Calu3 (cell line): ENCODE measurements around the gene CFTR. TPM values are rescaled to one million over a fixed set of nuclear protein-coding genes. Genes with fewer than 3 reads are reported as not detected.

ENCODE experiments used
- BruUV-seq: library from RNA; stranded (reverse); fragments of 400-500 nt; replicated peaks from 2 replicates; lab custom pipeline; 2021; lab: Mats Ljungman, UMichigan
- CTCF ChIA-PET: fragments of 300-600 bp; sonication (Branson Sonifier 250); formaldehyde crosslinking; loops from one replicate; lab custom pipeline; 2022; ENCODE audit warnings: antibody characterized with exemption; lab: Charles Lee
- DNase-seq: peaks from one replicate; pipeline ENCODE4 v3.0.0; 2022
- H3K27ac Mint-ChIP-seq: one replicate; pipeline ENCODE4 v1.8.0; 2022; ENCODE audit warnings: mixed read lengths; ENCODE audit not compliant: unreplicated experiment
- H3K27me3 Mint-ChIP-seq: one replicate; pipeline ENCODE4 v1.8.0; 2022; ENCODE audit warnings: mixed read lengths; ENCODE audit not compliant: unreplicated experiment
- H3K36me3 Mint-ChIP-seq: one replicate; pipeline ENCODE4 v1.8.0; 2022; ENCODE audit warnings: mild to moderate bottlenecking, moderate library complexity, mixed read lengths; ENCODE audit not compliant: insufficient read depth, unreplicated experiment
- H3K4me1 Mint-ChIP-seq: one replicate; pipeline ENCODE4 v1.8.0; 2022; ENCODE audit warnings: mild to moderate bottlenecking, low read depth, mixed read lengths; ENCODE audit not compliant: unreplicated experiment
- H3K4me3 Mint-ChIP-seq: one replicate; pipeline ENCODE4 v1.8.0; 2022; ENCODE audit warnings: mild to moderate bottlenecking, low read depth, moderate library complexity, mixed read lengths; ENCODE audit not compliant: unreplicated experiment
- H3K9me3 Mint-ChIP-seq: one replicate; pipeline ENCODE4 v1.8.0; 2022; ENCODE audit warnings: low read depth, mixed read lengths; ENCODE audit not compliant: unreplicated experiment
- intact Hi-C: fragments of 100-400 bp; cut with micrococcal nuclease; formaldehyde crosslinking; loops from one replicate; pipeline ENCODE4 v1.10.0; 2022; ENCODE audit not compliant: unreplicated experiment
- total RNA-seq: library from RNA; stranded (reverse); gene quantifications from 2 replicates; pipeline ENCODE4 v1.2.3, GENCODE V29; 2022
- TF ChIP-seq, protein P1 (sequence below): fragments of 200-600 bp; IDR thresholded peaks from one replicate; pipeline ENCODE4 v1.8.0; 2022; ENCODE audit warnings: antibody characterized with exemption; ENCODE audit not compliant: unreplicated experiment

CFTR gene
- total RNA-seq, 1 experiment from 2014 or later = 502 TPM

DNA sequence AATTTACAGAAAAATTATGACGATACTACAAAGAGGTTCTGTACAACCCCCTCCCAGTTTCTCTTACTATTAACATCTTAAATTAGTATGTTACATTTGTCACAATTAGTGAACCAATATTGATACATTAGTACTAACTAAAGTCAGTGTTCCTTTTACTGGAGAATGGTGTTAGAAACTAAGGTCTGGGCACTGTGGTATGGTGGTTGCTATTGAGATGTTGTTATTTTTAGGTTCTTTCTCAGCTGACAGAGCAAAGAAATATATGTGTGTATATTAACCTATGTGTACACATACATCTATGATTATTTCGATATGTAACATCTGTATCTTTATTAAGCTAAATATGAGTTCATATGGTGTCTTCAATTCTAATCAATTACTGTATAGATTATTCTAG, 11.7 kb upstream of the CFTR start:
- H3K9me3 Mint-ChIP-seq = no peaks in the 10 kb centered on the region
- CTCF ChIA-PET = no interaction called here
- H3K4me3 Mint-ChIP-seq = no peak overlapping the region
- no TSS peak for BruUV-seq
- H3K27ac Mint-ChIP-seq = no peak overlapping the region
- no peak for DNase-seq
- no peaks in the 10 kb centered on the region for H3K27me3 Mint-ChIP-seq
- TF ChIP-seq, protein P1, sequence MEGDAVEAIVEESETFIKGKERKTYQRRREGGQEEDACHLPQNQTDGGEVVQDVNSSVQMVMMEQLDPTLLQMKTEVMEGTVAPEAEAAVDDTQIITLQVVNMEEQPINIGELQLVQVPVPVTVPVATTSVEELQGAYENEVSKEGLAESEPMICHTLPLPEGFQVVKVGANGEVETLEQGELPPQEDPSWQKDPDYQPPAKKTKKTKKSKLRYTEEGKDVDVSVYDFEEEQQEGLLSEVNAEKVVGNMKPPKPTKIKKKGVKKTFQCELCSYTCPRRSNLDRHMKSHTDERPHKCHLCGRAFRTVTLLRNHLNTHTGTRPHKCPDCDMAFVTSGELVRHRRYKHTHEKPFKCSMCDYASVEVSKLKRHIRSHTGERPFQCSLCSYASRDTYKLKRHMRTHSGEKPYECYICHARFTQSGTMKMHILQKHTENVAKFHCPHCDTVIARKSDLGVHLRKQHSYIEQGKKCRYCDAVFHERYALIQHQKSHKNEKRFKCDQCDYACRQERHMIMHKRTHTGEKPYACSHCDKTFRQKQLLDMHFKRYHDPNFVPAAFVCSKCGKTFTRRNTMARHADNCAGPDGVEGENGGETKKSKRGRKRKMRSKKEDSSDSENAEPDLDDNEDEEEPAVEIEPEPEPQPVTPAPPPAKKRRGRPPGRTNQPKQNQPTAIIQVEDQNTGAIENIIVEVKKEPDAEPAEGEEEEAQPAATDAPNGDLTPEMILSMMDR = no peak
- peaks cover 8% of the 10 kb centered on the region for H3K4me1 Mint-ChIP-seq
- H3K36me3 Mint-ChIP-seq = no peaks in the 10 kb centered on the region
- intact Hi-C loops = no loop called here

DNA sequence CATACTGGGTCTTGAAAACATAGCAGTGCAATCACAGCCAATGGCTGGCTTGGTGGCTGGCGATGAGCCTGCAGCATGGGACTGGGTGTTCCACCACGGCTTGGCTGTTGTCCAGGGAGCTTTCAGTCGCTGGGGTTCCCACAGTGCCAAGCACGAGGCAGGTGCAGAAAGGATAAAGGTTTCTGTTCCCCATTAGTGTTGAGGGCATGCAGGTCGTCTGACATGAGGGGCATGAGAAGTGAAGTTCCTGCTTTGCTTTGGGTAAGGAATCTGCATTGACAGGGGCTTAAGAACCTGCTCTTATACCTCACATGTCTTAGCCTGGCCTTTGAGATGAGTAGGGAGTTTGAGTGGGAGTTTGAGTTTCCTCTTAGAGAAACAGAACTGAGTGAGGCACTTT, 9.0 kb upstream of the CFTR start:
- no peak for DNase-seq
- no peaks in the 10 kb centered on the region for H3K27me3 Mint-ChIP-seq
- H3K4me1 Mint-ChIP-seq = peaks cover 12% of the 10 kb centered on the region
- H3K27ac Mint-ChIP-seq = no peak overlapping the region
- H3K4me3 Mint-ChIP-seq = no peak overlapping the region
- TF ChIP-seq, protein P1 = no peak
- intact Hi-C loops = no loop called here
- CTCF ChIA-PET = no interaction called here
- no peaks in the 10 kb centered on the region for H3K9me3 Mint-ChIP-seq
- H3K36me3 Mint-ChIP-seq = no peaks in the 10 kb centered on the region
- no TSS peak for BruUV-seq

DNA sequence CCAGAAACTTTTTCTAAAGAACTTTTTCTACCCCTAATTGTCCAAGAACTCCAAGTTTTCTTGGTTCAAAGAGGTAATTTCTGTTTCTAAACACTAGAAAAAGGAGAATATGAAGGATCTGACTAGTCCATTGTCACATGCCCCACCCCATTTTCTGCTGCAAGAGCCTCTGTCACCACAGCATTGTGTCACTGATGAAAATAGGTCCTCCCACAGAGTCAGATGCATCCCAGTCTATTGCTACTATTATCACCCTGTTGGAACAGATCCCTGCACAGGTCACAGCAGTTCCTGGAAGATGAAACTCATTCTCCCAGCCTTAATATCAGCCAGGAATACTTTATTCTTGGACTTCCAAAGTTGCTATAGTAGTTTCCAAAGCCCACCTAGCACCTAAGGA, 7.5 kb upstream of the CFTR start:
- H3K27ac Mint-ChIP-seq = no peak overlapping the region
- BruUV-seq = no TSS peak
- intact Hi-C loops = no loop called here
- DNase-seq = no peak
- H3K9me3 Mint-ChIP-seq = no peaks in the 10 kb centered on the region
- CTCF ChIA-PET = no interaction called here
- no peaks in the 10 kb centered on the region for H3K27me3 Mint-ChIP-seq
- no peak overlapping the region for H3K4me3 Mint-ChIP-seq
- H3K36me3 Mint-ChIP-seq = no peaks in the 10 kb centered on the region
- TF ChIP-seq, protein P1 = no peak
- peaks cover 28% of the 10 kb centered on the region for H3K4me1 Mint-ChIP-seq

DNA sequence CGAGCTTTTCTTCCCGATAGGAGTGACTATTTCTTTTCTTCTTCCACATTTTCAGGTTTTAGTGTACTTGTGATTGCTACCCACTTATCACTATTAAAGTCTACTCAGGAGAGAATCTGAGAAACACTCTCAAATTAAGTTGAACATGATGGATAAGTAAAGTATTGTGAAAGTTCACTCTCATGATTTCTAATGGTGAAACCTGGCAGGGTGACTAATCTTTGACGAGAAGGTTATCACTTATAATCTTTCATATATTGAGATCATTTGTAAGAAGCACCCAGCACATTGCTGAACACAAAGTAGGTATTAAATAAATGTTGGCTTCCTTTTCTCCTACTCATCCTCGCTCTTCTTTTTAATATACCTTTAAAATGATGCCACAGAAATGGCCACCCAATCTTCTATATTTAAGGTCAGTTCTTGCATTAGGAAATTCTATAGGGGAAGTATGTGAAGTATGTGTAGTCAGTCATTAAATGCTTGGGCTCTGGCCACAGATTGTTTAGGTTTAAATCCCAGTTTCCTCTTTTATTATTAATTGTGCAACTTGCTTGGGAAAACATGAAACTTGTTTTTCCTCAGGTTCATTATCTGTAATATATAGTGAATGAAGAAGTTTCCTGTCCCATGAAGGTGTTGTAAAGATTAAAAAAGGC, 3.1 kb upstream of the CFTR start:
- CTCF ChIA-PET = no interaction called here
- TF ChIP-seq, protein P1 = no peak
- Mint-ChIP-seq H3K36me3 (peaks cover 38% of the 10 kb centered on the region), H3K9me3 (no peaks in the 10 kb centered on the region), H3K27ac (no peak overlapping the region), H3K27me3 (no peaks in the 10 kb centered on the region), H3K4me3 (no peak overlapping the region), H3K4me1 (peaks cover 31% of the 10 kb centered on the region)
- DNase-seq = no peak
- no TSS peak for BruUV-seq
- intact Hi-C loops = loop anchor here (2.0 kb wide), 1 partner anchor 30 kb away; no protein-coding TSS in a partner anchor
